A549 (cell line): ENCODE data around the gene RALGAPA1. TPM values are rescaled to one million over a fixed set of nuclear protein-coding genes. Genes with fewer than 3 reads are reported as not detected.

Source experiments
- ATAC-seq, 2 experiments: fragments of 200-7000 bp in 1 of 2; fragments of >200 bp in 1 of 2; cut with Nextera tagmentation in 1 of 2; cut with Tn5 transposase in 1 of 2; 3 replicates each; pipeline versions ENCODE4 v1.8.0 to v1.9.1; 2018 to 2020; ENCODE audit warnings: mild to moderate bottlenecking in 1 of 2, moderate library complexity in 1 of 2
- CTCF ChIA-PET: fragments of 300-600 bp; sonication (Branson Sonifier 250); formaldehyde crosslinking; extraction: SDS; loops from one replicate; lab custom pipeline; 2021; ENCODE audit warnings: antibody characterized with exemption, inconsistent platforms; lab: Yijun Ruan, JAX
- POLR2A ChIA-PET: fragments of 350-600 bp; formaldehyde crosslinking; extraction: SDS; loops from one replicate; lab custom pipeline; 2021; ENCODE audit warnings: antibody characterized with exemption, inconsistent platforms; lab: Yijun Ruan, JAX
- DNase-seq, 2 experiments: peaks; one replicate each; pipeline versions ENCODE4 v3.0.0 to v3.0.0-alpha.2; 2011 to 2016; ENCODE audit warnings: low read depth in 1 of 2, low spot score in 1 of 2
- FAIRE-seq: peaks from 2 replicates; lab custom pipeline; 2011; peaks lifted over from hg19 to GRCh38; lab: Jason Lieb, UNC
- H3K27ac ChIP-seq, 2 experiments: fragments of >200 bp; sonication (Bioruptor Twin); formaldehyde crosslinking; 3 replicates each; pipeline ENCODE4 v1.5.1; 2016 to 2017
- H3K4me1 ChIP-seq: fragments of >200 bp; sonication (Bioruptor Twin); formaldehyde crosslinking; 3 replicates; pipeline ENCODE4 v1.6.1; 2016
- H3K4me2 ChIP-seq: fragments of >200 bp; sonication (Bioruptor Twin); formaldehyde crosslinking; 3 replicates; pipeline ENCODE4 v1.6.1; 2016
- H3K4me3 ChIP-seq: fragments of >200 bp; sonication (Bioruptor Twin); formaldehyde crosslinking; 3 replicates; pipeline ENCODE4 v1.5.1; 2016
- H3K9me3 ChIP-seq: fragments of >200 bp; sonication (Bioruptor Twin); formaldehyde crosslinking; 3 replicates; pipeline ENCODE4 v1.6.1; 2016
- CEBPB ChIP-seq, 2 experiments: fragments of >200 bp in 1 of 2; sonication (Bioruptor Twin) in 1 of 2; formaldehyde crosslinking in 1 of 2; IDR thresholded peaks; 2 replicates each; pipeline ENCODE4 v1.6.1; 2012 to 2016
- CHD2 ChIP-seq: fragments of 150-350 bp; IDR thresholded peaks from 2 replicates; pipeline ENCODE4 v1.6.1; 2014; ENCODE audit warnings: low read length; ENCODE audit not compliant: partially characterized antibody
- CHD4 ChIP-seq: fragments of 200-600 bp; sonication (generic); IDR thresholded peaks from 2 replicates; pipeline ENCODE4 v1.6.1; 2016; ENCODE audit warnings: antibody characterized with exemption, mild to moderate bottlenecking, borderline replicate concordance
- CTCF ChIP-seq: fragments of >200 bp; sonication (Bioruptor Twin); formaldehyde crosslinking; IDR thresholded peaks from 3 replicates; pipeline ENCODE4 v1.5.1; 2016
- EHMT2 ChIP-seq: fragments of 200-600 bp; sonication (generic); IDR thresholded peaks from 2 replicates; pipeline ENCODE4 v1.6.1; 2016; ENCODE audit warnings: antibody characterized with exemption, low read depth, mild to moderate bottlenecking, moderate library complexity
- EP300 ChIP-seq, 2 experiments: fragments of >200 bp; sonication (Bioruptor Twin); formaldehyde crosslinking; IDR thresholded peaks; 2 replicates in 1 of 2; 3 replicates in 1 of 2; pipeline ENCODE4 v1.6.1; 2016 to 2017
- ESRRA ChIP-seq: fragments of 150-350 bp; IDR thresholded peaks from 2 replicates; pipeline ENCODE4 v1.6.1; 2014; ENCODE audit warnings: mild to moderate bottlenecking, low read length, borderline replicate concordance
- FOSL2 ChIP-seq, 2 experiments: fragments of 450-650 bp in 1 of 2; fragments of >200 bp in 1 of 2; sonication (Bioruptor Twin) in 1 of 2; formaldehyde crosslinking; IDR thresholded peaks; 2 replicates each; pipeline versions ENCODE4 v1.5.0 to v1.6.1; 2016 to 2020; ENCODE audit warnings: mild to moderate bottlenecking in 1 of 2, moderate library complexity in 1 of 2
- FOXS1 ChIP-seq: fragments of 250-450 bp; sonication (Bioruptor Pico); IDR thresholded peaks from 2 replicates; pipeline ENCODE4 v1.5.0; 2020; ENCODE audit warnings: mild to moderate bottlenecking, moderate library complexity
- HEYL ChIP-seq: fragments of 250-450 bp; sonication (Bioruptor Pico); IDR thresholded peaks from 2 replicates; pipeline ENCODE4 v1.8.0; 2021; ENCODE audit warnings: mild to moderate bottlenecking, moderate library complexity
- HMGXB4 ChIP-seq: fragments of 250-450 bp; sonication (Bioruptor Pico); IDR thresholded peaks from 2 replicates; pipeline ENCODE4 v1.5.0; 2021; ENCODE audit warnings: mild to moderate bottlenecking, moderate library complexity, borderline replicate concordance
- HOXB13 ChIP-seq: fragments of 250-450 bp; sonication (Bioruptor Pico); IDR thresholded peaks from 2 replicates; pipeline ENCODE4 v1.5.0; 2020; ENCODE audit warnings: low read depth, mild to moderate bottlenecking, moderate library complexity
- JUNB ChIP-seq: fragments of >200 bp; sonication (Bioruptor Twin); formaldehyde crosslinking; IDR thresholded peaks from 2 replicates; pipeline ENCODE4 v1.6.1; 2016
- KDM1A ChIP-seq: fragments of 200-600 bp; sonication (generic); IDR thresholded peaks from 2 replicates; pipeline ENCODE4 v1.6.1; 2016; ENCODE audit warnings: low read depth, mild to moderate bottlenecking
- MAX ChIP-seq: IDR thresholded peaks from 2 replicates; pipeline ENCODE4 v1.6.1; 2012
- MAZ ChIP-seq: fragments of 150-350 bp; IDR thresholded peaks from 2 replicates; pipeline ENCODE4 v1.6.1; 2014; ENCODE audit warnings: antibody characterized with exemption, low read depth, low read length, borderline replicate concordance
- NR3C1 ChIP-seq: fragments of >200 bp; sonication (Bioruptor Twin); formaldehyde crosslinking; IDR thresholded peaks from 3 replicates; pipeline ENCODE4 v1.6.1; 2017
- SMC3 ChIP-seq: fragments of >200 bp; sonication (Bioruptor Twin); formaldehyde crosslinking; IDR thresholded peaks from 3 replicates; pipeline ENCODE4 v1.6.1; 2018; ENCODE audit warnings: inconsistent platforms
- TP53 ChIP-seq: fragments of 250-450 bp; sonication (Bioruptor Pico); IDR thresholded peaks from 2 replicates; pipeline ENCODE4 v1.5.0; 2021; ENCODE audit warnings: mild to moderate bottlenecking, moderate library complexity
- USF2 ChIP-seq: fragments of 450-650 bp; IDR thresholded peaks from 2 replicates; pipeline ENCODE4 v1.6.1; 2014; ENCODE audit warnings: antibody characterized with exemption
- ZC3H11A ChIP-seq: fragments of 450-650 bp; IDR thresholded peaks from 2 replicates; pipeline ENCODE4 v1.6.1; 2014; ENCODE audit warnings: antibody characterized with exemption, mild to moderate bottlenecking
- WGBS: methylation state at CpG from one replicate; pipeline ENCODE4 v1.1.6; 2017; ENCODE audit errors: missing lambda C conversion rate; 5-methylcytosine and 5-hydroxymethylcytosine counted together
- polyA plus RNA-seq, 4 experiments: library from polyadenylated mRNA; depleted of rRNA in 3 of 4; stranded (reverse); fragments of >200 nt; fragmentation: RNase III in 1 of 4; extraction: RNeasy Plus Mini Kit Qiagen cat#74134 plus additional on column Dnase treatment in 1 of 4; gene quantifications; 2 replicates in 3 of 4; 3 replicates in 1 of 4; pipeline ENCODE4 v1.2.3, GENCODE V29; 2011 to 2017

The RALGAPA1 gene
- polyA plus RNA-seq, 2 of the 4 experiments (the other 2 are of a cell fraction) = 8.2 to 17.1 TPM

GRCh38 chr14:35725930-35726329, 83.2 kb downstream of the RALGAPA1 start:
- H3K4me3 ChIP-seq = no peak overlapping the region
- H3K9me3 ChIP-seq = no peaks in the 10 kb centered on the region
- POLR2A ChIA-PET = interaction anchor here (0.6 kb wide), 1 partner anchor 36 kb away, joined by 4 read pairs; no protein-coding TSS in a partner anchor
- H3K27ac ChIP-seq = no peak overlapping the region
- CTCF ChIA-PET = interaction anchor here (0.6 to 0.9 kb wide), 3 partner anchors 51 to 1223 kb away, joined by 3 to 4 read pairs (median 3); no protein-coding TSS in a partner anchor
- no peak overlapping the region for H3K4me2 ChIP-seq
- 97% methylated on average over 5 of the region's 5 CpGs for WGBS
- peaks cover 19% of the 10 kb centered on the region for H3K4me1 ChIP-seq
- no peak for DNase-seq
- no peak for TF ChIP-seq CEBPB (IDR thresholded peaks at IDR 0.05)
- TF ChIP-seq JUNB = no peak
- TF ChIP-seq CHD4 = no peak
- TF ChIP-seq CTCF = no peak
- no peak for TF ChIP-seq USF2
- TF ChIP-seq EHMT2 = no peak
- TF ChIP-seq NR3C1 = no peak
- TF ChIP-seq SMC3 = no peak
- no peak for TF ChIP-seq MAZ
- TF ChIP-seq FOSL2 (IDR thresholded peaks at IDR 0.05) = no peak
- TF ChIP-seq FOSL2 (CRISPR knock-in tag; IDR thresholded peaks at IDR 0.05) = no peak
- no peak for TF ChIP-seq ESRRA
- no peak for TF ChIP-seq FOXS1 (CRISPR knock-in tag)
- no peak for TF ChIP-seq HMGXB4 (CRISPR knock-in tag)
- no peak for TF ChIP-seq CHD2
- no peak for TF ChIP-seq TP53 (CRISPR knock-in tag)
- no peak for TF ChIP-seq HEYL (CRISPR knock-in tag)
- TF ChIP-seq KDM1A = no peak
- TF ChIP-seq, all 56 proteins: peak for 0
- FAIRE-seq (peak; percentile 7), ATAC-seq (no peak)

- WGBS = 87% methylated on average over 1 of the region's 1 CpG
- Histone ChIP-seq H3K4me1 (no peaks in the 10 kb centered on the region), H3K27ac (no peak overlapping the region), H3K9me3 (no peaks in the 10 kb centered on the region), H3K4me3 (no peak overlapping the region), H3K4me2 (no peak overlapping the region)
- TF ChIP-seq EP300 (IDR thresholded peaks at IDR 0.05) (no peak), MAX (no peak), ZC3H11A (no peak), USF2 (no peak), HOXB13 (CRISPR knock-in tag) (no peak)
- no peak for DNase-seq
- no peak for FAIRE-seq
- POLR2A ChIA-PET = no interaction called here
- CTCF ChIA-PET = no interaction called here
- ATAC-seq = no peak
These were observed 94.0 kb downstream of the RALGAPA1 start for GRCh38 chr14:35715079-35715478.
